Endodermal cell (in vitro differentiated cells): ENCODE results near the gene TLE2. TPM values are rescaled to one million over a fixed set of nuclear protein-coding genes. Genes with fewer than 3 reads are reported as not detected.

Source experiments
- DNase-seq: peaks from one replicate; pipeline ENCODE4 v3.0.0-alpha.2; 2017
- H3K27ac ChIP-seq: 2 replicates; pipeline ENCODE4 v1.5.1; 2013; ENCODE audit warnings: mild to moderate bottlenecking, low read depth, low read length, moderate library complexity
- H3K27me3 ChIP-seq: 2 replicates; pipeline ENCODE4 v1.6.1; 2013; ENCODE audit warnings: mild to moderate bottlenecking, low read length, moderate library complexity; ENCODE audit not compliant: insufficient read depth, control insufficient read depth, poor library complexity, severe bottlenecking
- H3K36me3 ChIP-seq: 2 replicates; pipeline ENCODE4 v1.7.0; 2013; ENCODE audit warnings: mild to moderate bottlenecking, low read length, moderate library complexity; ENCODE audit not compliant: control insufficient read depth, insufficient read depth
- H3K4me1 ChIP-seq: one replicate; pipeline ENCODE4 v1.7.0; 2013; ENCODE audit warnings: low read length; ENCODE audit not compliant: control insufficient read depth, insufficient read depth
- H3K4me3 ChIP-seq: 2 replicates; pipeline ENCODE4 v1.5.1; 2013; ENCODE audit warnings: mild to moderate bottlenecking, low read length, moderate library complexity
- H3K9ac ChIP-seq: 2 replicates; pipeline ENCODE4 v1.6.1; 2013; ENCODE audit warnings: mild to moderate bottlenecking, low read length, moderate library complexity; ENCODE audit not compliant: poor library complexity, severe bottlenecking; ENCODE audit errors: extremely low read depth
- H3K9me3 ChIP-seq: 2 replicates; pipeline ENCODE4 v1.6.1; 2013; ENCODE audit warnings: mild to moderate bottlenecking, low read length, moderate library complexity; ENCODE audit not compliant: control insufficient read depth
- H3K27ac Mint-ChIP-seq: 2 replicates; pipeline ENCODE4 v1.8.0; 2020; ENCODE audit warnings: mixed read lengths
- H3K27me3 Mint-ChIP-seq: 2 replicates; pipeline ENCODE4 v1.8.0; 2021; ENCODE audit warnings: mild to moderate bottlenecking, mixed read lengths; ENCODE audit not compliant: insufficient read depth
- H3K36me3 Mint-ChIP-seq: 2 replicates; pipeline ENCODE4 v1.8.0; 2020; ENCODE audit warnings: low read depth, mixed read lengths
- H3K4me1 Mint-ChIP-seq: 2 replicates; pipeline ENCODE4 v1.8.0; 2020; ENCODE audit warnings: mixed read lengths
- H3K4me3 Mint-ChIP-seq: 2 replicates; pipeline ENCODE4 v1.8.0; 2020; ENCODE audit warnings: mild to moderate bottlenecking, moderate library complexity, mixed read lengths
- H3K9me3 Mint-ChIP-seq: 2 replicates; pipeline ENCODE4 v1.8.0; 2020; ENCODE audit warnings: mild to moderate bottlenecking, mixed read lengths
- WGBS, 2 experiments: methylation state at CpG; one replicate each; pipeline versions ENCODE4 v1.1.5 to v1.1.7; 2013; ENCODE audit warnings: missing lambda C conversion rate in 2 of 2, mixed read lengths in 1 of 2; ENCODE audit not compliant: insufficient coverage in 1 of 2, insufficient read length in 1 of 2; 5-methylcytosine and 5-hydroxymethylcytosine counted together
- total RNA-seq, 2 donors: library from RNA; stranded (reverse); fragmentation: NEBNext Ultra II Directional in 1 of 2; extraction: Animal tissue kit (Norgen Biotek cat#: 25700) in 1 of 2; gene quantifications; 2 replicates in 1 of 2; 3 replicates in 1 of 2; pipeline ENCODE4 v1.2.1, GENCODE V29; 2021
- TF ChIP-seq, protein P1 (sequence below): fragments of 200-600 bp; sonication (generic); conservative IDR thresholded peaks from 2 replicates; pipeline ENCODE4 v1.5.0; 2021; ENCODE audit warnings: antibody characterized with exemption, mild to moderate bottlenecking

The TLE2 gene
- total RNA-seq, 2 donors from 2014 or later = 75.0 to 80.3 TPM

DNA sequence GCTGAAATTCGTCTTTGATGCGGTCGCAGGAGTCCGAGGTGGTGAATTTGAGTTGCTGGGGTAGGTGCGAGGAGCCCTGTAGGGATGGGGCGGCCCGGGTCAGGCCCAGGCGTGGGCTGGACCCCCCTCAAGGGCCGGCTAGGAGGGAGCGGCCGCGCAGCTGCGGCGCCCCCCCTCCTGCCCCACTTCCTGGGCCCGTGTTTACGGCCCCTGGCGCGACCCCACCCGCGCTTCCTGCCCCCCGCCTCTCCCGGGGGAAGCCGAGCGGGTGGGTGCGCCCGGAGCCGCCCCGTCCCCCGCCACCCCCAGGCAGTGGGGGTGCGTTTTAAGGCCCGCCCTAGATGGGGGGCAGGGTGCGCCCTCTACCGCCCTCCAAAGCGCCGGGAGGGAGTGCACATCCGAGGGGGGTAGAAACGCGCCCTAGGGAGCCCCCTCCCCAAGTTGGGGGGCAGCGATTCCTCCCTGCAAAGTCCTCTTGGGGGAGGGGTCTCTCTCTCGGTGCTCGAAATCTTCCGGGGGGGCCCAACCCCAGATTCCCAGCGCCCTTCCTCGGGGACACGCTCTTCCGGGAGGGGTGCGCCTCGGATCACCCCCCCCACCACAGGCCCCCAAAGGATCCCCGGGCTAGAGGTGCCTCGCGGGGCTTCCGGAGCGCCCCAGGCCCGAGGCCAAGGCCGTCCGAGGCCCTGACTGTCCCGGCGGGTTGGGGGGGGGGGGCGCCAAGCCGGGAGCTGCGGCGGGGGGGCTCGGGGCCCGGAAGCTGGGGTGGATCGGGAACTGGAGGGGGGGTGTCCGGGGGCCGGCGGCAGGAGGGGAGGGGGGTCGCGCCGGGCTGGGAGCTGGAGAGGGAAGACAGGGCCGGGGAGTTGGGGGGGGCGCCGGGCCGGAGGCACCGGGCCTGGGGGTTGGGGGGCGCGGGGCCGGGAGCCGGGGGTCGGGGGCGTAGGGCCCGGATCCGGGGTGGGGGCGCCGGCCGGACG, 32.4 kb upstream of the TLE2 start:
- Histone ChIP-seq H3K4me1 (peaks cover 6% of the 10 kb centered on the region), H3K9ac (peak overlapping the region; percentile 69), H3K9me3 (no peaks in the 10 kb centered on the region), H3K36me3 (peaks cover 41% of the 10 kb centered on the region), H3K27me3 (no peaks in the 10 kb centered on the region), H3K27ac (no peak overlapping the region), H3K4me3 (peak overlapping the region; percentile 87)
- TF ChIP-seq, protein P1, sequence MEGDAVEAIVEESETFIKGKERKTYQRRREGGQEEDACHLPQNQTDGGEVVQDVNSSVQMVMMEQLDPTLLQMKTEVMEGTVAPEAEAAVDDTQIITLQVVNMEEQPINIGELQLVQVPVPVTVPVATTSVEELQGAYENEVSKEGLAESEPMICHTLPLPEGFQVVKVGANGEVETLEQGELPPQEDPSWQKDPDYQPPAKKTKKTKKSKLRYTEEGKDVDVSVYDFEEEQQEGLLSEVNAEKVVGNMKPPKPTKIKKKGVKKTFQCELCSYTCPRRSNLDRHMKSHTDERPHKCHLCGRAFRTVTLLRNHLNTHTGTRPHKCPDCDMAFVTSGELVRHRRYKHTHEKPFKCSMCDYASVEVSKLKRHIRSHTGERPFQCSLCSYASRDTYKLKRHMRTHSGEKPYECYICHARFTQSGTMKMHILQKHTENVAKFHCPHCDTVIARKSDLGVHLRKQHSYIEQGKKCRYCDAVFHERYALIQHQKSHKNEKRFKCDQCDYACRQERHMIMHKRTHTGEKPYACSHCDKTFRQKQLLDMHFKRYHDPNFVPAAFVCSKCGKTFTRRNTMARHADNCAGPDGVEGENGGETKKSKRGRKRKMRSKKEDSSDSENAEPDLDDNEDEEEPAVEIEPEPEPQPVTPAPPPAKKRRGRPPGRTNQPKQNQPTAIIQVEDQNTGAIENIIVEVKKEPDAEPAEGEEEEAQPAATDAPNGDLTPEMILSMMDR = peak; percentile 54
- H3K9me3 Mint-ChIP-seq = no peaks in the 10 kb centered on the region
- H3K27me3 Mint-ChIP-seq = no peaks in the 10 kb centered on the region
- H3K36me3 Mint-ChIP-seq = peaks cover 35% of the 10 kb centered on the region
- no peak for DNase-seq
- WGBS, 2 experiments = 5 to 7% methylated on average over 6 to 62 of the region's 88 CpGs
- peak overlapping the region; percentile 72 for H3K4me3 Mint-ChIP-seq
- no peak overlapping the region for H3K27ac Mint-ChIP-seq
- peaks cover 26% of the 10 kb centered on the region for H3K4me1 Mint-ChIP-seq

DNA sequence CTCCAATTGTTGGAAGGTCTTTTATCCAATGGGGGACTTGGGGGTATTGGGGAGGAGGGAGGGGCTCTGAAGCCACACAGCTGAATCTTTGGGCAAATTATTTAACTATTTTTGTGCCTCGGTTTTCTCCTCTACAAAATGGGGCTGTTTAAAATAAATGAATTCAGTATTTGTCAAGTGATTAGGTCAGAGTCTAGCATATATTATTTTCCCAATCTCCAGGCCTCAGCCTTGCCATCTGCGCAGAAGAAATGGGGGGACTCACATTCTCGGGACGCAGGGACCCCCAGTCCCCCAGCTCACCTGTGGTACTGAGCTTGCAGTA, 31.7 kb upstream of the TLE2 start:
- Mint-ChIP-seq H3K4me1 (peaks cover 23% of the 10 kb centered on the region), H3K36me3 (peaks cover 35% of the 10 kb centered on the region), H3K4me3 (peak overlapping the region; percentile 72), H3K27ac (peak overlapping the region; percentile 64), H3K9me3 (no peaks in the 10 kb centered on the region), H3K27me3 (no peaks in the 10 kb centered on the region)
- Histone ChIP-seq H3K27me3 (no peaks in the 10 kb centered on the region), H3K9me3 (no peaks in the 10 kb centered on the region), H3K4me1 (peaks cover 6% of the 10 kb centered on the region), H3K9ac (peak overlapping the region; percentile 69), H3K36me3 (peaks cover 41% of the 10 kb centered on the region), H3K27ac (no peak overlapping the region), H3K4me3 (peak overlapping the region; percentile 87)
- TF ChIP-seq, protein P1 = no peak
- 49% methylated on average over 4 of the region's 4 CpGs; no CpG with 5 or more reads in 1 of the 2 experiments for WGBS, 2 experiments
- DNase-seq = no peak

DNA sequence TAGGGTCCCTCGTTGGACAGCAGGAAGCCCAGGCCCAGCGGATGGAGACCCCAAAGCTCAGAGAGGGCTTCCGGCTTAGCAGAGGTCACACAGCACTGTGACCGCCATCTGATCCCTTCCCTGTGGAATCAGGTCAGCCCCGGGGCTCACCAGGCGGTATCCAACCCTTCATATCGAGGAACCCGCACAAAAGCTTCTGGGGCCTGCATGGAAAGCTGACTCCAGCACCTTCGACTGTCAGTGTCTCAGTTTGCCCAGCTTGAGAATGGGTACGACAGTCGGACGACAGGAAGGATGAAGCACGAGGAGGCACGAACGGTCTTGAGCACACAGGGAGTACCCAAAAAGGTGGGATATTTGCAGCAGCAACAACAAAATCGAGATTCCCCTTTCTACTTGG, 30.6 kb upstream of the TLE2 start:
- Mint-ChIP-seq H3K4me3 (peak overlapping the region; percentile 72), H3K27ac (no peak overlapping the region), H3K27me3 (no peaks in the 10 kb centered on the region), H3K9me3 (no peaks in the 10 kb centered on the region), H3K4me1 (peaks cover 28% of the 10 kb centered on the region), H3K36me3 (peaks cover 42% of the 10 kb centered on the region)
- Histone ChIP-seq H3K9me3 (no peaks in the 10 kb centered on the region), H3K27ac (no peak overlapping the region), H3K4me3 (peak overlapping the region; percentile 87), H3K9ac (no peak overlapping the region), H3K36me3 (peaks cover 53% of the 10 kb centered on the region), H3K4me1 (peaks cover 13% of the 10 kb centered on the region), H3K27me3 (no peaks in the 10 kb centered on the region)
- 95 to 96% methylated on average over 14 to 16 of the region's 16 CpGs for WGBS, 2 experiments
- TF ChIP-seq, protein P1 = no peak
- peak; percentile 34 for DNase-seq
